ENCODE data around the gene LRP5. TPM values are rescaled to one million over a fixed set of nuclear protein-coding genes. Genes with fewer than 3 reads are reported as not detected.

LRP5 gene
- total and polyA plus RNA-seq, 2 experiments from 2014 or later, result 26.9 to 51.1 TPM

DNA sequence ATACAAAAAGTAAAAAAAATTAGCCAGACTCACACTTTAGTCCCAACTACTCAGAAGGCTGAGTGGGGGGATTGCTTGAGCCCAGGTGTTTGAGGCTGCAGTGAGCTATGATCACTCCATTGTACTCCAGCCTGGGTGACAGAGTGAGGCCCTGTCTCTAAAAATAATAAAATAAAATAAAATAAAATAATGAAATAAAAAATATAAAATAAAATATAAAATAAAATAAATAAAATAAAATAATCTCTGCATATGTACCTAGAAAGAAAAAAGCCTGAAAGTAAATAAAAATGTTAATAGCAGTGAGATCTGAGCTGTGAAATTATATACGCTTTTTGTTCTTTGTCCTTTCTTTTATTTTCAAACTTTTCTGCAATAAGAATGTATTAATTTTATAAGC is 17.1 kb upstream of the LRP5 start:
- Histone ChIP-seq H2AFZ (no peak overlapping the region), H3K9me2 (ENCODE audit: insufficient read depth) (no peaks in the 10 kb centered on the region), H3K4me2 (no peak overlapping the region), H3K4me3 (no peak overlapping the region), H3K4me1 (ENCODE audit: insufficient read depth) (no peaks in the 10 kb centered on the region), H3F3A (replicated peaks; ENCODE audit: low read depth) (no peaks in the 10 kb centered on the region), H4K20me1 (replicated peaks; ENCODE audit: insufficient read depth) (no peaks in the 10 kb centered on the region), H3K27ac (ENCODE audit: low read depth) (no peak overlapping the region), H3K36me3 (ENCODE audit: insufficient read depth) (no peaks in the 10 kb centered on the region), H3K27me3 (ENCODE audit: insufficient read depth) (no peaks in the 10 kb centered on the region), H3K79me2 (replicated peaks; ENCODE audit: insufficient read depth) (no peaks in the 10 kb centered on the region)
- TF ChIP-seq EZH2phosphoT487 (IDR thresholded peaks at IDR 0.05; ENCODE audit: unreplicated experiment), result no peak
- TF ChIP-seq, protein P1, sequence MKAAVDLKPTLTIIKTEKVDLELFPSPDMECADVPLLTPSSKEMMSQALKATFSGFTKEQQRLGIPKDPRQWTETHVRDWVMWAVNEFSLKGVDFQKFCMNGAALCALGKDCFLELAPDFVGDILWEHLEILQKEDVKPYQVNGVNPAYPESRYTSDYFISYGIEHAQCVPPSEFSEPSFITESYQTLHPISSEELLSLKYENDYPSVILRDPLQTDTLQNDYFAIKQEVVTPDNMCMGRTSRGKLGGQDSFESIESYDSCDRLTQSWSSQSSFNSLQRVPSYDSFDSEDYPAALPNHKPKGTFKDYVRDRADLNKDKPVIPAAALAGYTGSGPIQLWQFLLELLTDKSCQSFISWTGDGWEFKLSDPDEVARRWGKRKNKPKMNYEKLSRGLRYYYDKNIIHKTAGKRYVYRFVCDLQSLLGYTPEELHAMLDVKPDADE (IDR thresholded peaks at IDR 0.05), result no peak
- TF ChIP-seq STAT1 (IDR thresholded peaks at IDR 0.05; ENCODE audit: unreplicated experiment), result no peak
- TF ChIP-seq, protein P2, sequence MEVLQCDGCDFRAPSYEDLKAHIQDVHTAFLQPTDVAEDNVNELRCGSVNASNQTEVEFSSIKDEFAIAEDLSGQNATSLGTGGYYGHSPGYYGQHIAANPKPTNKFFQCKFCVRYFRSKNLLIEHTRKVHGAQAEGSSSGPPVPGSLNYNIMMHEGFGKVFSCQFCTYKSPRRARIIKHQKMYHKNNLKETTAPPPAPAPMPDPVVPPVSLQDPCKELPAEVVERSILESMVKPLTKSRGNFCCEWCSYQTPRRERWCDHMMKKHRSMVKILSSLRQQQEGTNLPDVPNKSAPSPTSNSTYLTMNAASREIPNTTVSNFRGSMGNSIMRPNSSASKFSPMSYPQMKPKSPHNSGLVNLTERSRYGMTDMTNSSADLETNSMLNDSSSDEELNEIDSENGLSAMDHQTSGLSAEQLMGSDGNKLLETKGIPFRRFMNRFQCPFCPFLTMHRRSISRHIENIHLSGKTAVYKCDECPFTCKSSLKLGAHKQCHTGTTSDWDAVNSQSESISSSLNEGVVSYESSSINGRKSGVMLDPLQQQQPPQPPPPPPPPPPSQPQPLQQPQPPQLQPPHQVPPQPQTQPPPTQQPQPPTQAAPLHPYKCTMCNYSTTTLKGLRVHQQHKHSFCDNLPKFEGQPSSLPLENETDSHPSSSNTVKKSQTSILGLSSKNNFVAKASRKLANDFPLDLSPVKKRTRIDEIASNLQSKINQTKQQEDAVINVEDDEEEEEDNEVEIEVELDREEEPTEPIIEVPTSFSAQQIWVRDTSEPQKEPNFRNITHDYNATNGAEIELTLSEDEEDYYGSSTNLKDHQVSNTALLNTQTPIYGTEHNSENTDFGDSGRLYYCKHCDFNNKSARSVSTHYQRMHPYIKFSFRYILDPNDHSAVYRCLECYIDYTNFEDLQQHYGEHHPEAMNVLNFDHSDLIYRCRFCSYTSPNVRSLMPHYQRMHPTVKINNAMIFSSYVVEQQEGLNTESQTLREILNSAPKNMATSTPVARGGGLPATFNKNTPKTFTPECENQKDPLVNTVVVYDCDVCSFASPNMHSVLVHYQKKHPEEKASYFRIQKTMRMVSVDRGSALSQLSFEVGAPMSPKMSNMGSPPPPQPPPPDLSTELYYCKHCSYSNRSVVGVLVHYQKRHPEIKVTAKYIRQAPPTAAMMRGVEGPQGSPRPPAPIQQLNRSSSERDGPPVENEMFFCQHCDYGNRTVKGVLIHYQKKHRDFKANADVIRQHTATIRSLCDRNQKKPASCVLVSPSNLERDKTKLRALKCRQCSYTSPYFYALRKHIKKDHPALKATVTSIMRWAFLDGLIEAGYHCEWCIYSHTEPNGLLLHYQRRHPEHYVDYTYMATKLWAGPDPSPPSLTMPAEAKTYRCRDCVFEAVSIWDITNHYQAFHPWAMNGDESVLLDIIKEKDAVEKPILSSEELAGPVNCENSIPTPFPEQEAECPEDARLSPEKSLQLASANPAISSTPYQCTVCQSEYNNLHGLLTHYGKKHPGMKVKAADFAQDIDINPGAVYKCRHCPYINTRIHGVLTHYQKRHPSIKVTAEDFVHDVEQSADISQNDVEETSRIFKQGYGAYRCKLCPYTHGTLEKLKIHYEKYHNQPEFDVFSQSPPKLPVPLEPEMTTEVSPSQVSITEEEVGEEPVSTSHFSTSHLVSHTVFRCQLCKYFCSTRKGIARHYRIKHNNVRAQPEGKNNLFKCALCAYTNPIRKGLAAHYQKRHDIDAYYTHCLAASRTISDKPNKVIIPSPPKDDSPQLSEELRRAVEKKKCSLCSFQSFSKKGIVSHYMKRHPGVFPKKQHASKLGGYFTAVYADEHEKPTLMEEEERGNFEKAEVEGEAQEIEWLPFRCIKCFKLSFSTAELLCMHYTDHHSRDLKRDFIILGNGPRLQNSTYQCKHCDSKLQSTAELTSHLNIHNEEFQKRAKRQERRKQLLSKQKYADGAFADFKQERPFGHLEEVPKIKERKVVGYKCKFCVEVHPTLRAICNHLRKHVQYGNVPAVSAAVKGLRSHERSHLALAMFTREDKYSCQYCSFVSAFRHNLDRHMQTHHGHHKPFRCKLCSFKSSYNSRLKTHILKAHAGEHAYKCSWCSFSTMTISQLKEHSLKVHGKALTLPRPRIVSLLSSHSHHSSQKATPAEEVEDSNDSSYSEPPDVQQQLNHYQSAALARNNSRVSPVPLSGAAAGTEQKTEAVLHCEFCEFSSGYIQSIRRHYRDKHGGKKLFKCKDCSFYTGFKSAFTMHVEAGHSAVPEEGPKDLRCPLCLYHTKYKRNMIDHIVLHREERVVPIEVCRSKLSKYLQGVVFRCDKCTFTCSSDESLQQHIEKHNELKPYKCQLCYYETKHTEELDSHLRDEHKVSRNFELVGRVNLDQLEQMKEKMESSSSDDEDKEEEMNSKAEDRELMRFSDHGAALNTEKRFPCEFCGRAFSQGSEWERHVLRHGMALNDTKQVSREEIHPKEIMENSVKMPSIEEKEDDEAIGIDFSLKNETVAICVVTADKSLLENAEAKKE (CRISPR knock-in tag; IDR thresholded peaks at IDR 0.05), result no peak
- no peak for TF ChIP-seq POLR2AphosphoS5 (IDR thresholded peaks at IDR 0.05; ENCODE audit: low read depth)
- TF ChIP-seq, protein P3, sequence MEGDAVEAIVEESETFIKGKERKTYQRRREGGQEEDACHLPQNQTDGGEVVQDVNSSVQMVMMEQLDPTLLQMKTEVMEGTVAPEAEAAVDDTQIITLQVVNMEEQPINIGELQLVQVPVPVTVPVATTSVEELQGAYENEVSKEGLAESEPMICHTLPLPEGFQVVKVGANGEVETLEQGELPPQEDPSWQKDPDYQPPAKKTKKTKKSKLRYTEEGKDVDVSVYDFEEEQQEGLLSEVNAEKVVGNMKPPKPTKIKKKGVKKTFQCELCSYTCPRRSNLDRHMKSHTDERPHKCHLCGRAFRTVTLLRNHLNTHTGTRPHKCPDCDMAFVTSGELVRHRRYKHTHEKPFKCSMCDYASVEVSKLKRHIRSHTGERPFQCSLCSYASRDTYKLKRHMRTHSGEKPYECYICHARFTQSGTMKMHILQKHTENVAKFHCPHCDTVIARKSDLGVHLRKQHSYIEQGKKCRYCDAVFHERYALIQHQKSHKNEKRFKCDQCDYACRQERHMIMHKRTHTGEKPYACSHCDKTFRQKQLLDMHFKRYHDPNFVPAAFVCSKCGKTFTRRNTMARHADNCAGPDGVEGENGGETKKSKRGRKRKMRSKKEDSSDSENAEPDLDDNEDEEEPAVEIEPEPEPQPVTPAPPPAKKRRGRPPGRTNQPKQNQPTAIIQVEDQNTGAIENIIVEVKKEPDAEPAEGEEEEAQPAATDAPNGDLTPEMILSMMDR (conservative IDR thresholded peaks at IDR 0.05; ENCODE audit: low read depth in 2 of 2), result no peak
- TF ChIP-seq JUNB (IDR thresholded peaks at IDR 0.05; ENCODE audit: unreplicated experiment), result no peak
- TF ChIP-seq ZNF114 (CRISPR knock-in tag; IDR thresholded peaks at IDR 0.05), result no peak
- no peak for TF ChIP-seq CREB1 (CRISPR knock-in tag; IDR thresholded peaks at IDR 0.05; ENCODE audit: low read depth)
- no peak for TF ChIP-seq EZH2 (IDR thresholded peaks at IDR 0.05; ENCODE audit: low read depth, unreplicated experiment)
- no peak for TF ChIP-seq ZNF331 (CRISPR knock-in tag; IDR thresholded peaks at IDR 0.05; ENCODE audit: low read depth)
- no peak for TF ChIP-seq NANOG (IDR thresholded peaks at IDR 0.05; ENCODE audit: borderline replicate concordance)
- TF ChIP-seq, protein P4, sequence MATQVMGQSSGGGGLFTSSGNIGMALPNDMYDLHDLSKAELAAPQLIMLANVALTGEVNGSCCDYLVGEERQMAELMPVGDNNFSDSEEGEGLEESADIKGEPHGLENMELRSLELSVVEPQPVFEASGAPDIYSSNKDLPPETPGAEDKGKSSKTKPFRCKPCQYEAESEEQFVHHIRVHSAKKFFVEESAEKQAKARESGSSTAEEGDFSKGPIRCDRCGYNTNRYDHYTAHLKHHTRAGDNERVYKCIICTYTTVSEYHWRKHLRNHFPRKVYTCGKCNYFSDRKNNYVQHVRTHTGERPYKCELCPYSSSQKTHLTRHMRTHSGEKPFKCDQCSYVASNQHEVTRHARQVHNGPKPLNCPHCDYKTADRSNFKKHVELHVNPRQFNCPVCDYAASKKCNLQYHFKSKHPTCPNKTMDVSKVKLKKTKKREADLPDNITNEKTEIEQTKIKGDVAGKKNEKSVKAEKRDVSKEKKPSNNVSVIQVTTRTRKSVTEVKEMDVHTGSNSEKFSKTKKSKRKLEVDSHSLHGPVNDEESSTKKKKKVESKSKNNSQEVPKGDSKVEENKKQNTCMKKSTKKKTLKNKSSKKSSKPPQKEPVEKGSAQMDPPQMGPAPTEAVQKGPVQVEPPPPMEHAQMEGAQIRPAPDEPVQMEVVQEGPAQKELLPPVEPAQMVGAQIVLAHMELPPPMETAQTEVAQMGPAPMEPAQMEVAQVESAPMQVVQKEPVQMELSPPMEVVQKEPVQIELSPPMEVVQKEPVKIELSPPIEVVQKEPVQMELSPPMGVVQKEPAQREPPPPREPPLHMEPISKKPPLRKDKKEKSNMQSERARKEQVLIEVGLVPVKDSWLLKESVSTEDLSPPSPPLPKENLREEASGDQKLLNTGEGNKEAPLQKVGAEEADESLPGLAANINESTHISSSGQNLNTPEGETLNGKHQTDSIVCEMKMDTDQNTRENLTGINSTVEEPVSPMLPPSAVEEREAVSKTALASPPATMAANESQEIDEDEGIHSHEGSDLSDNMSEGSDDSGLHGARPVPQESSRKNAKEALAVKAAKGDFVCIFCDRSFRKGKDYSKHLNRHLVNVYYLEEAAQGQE (IDR thresholded peaks at IDR 0.05; ENCODE audit: unreplicated experiment), result no peak
- Mint-ChIP-seq H3K4me1 (no peaks in the 10 kb centered on the region), H3K4me3 (no peak overlapping the region), H3K27ac (no peak overlapping the region), H3K9me3 (peaks cover 4% of the 10 kb centered on the region; the same call in 2 of the 3 replicates), H3K27me3 (ENCODE audit: insufficient read depth, low read depth, poor library complexity) (peaks cover 10% of the 10 kb centered on the region), H3K36me3 (ENCODE audit: low read depth) (0 out of 3 replicates have a peak, but pooled peaks cover 3% of the 10 kb centered on the region)
- ATAC-seq (no peak), DNase-seq (ENCODE audit: low spot score) (no peak)
